ENCODE data around the gene PPIF. TPM values are rescaled to one million over a fixed set of nuclear protein-coding genes. Genes with fewer than 3 reads are reported as not detected.

The PPIF gene
- total and polyA plus RNA-seq, 2 experiments from 2014 or later: 24.6 to 45.5 TPM

GRCh38 chr10:79320820-79321493 is 26.3 kb upstream of the PPIF start:
- TF ChIP-seq EZH2 (IDR thresholded peaks at IDR 0.05; ENCODE audit: insufficient read depth, poor library complexity, severe bottlenecking) (no peak), EZH2phosphoT487 (IDR thresholded peaks at IDR 0.05; ENCODE audit: insufficient read depth, low read depth) (0 out of 2 replicates have a peak, but pooled peaks have one; percentile 58)
- Histone ChIP-seq H4K20me1 (ENCODE audit: insufficient read depth) (no peaks in the 10 kb centered on the region), H3K36me3 (ENCODE audit: low read depth) (peaks cover 4% of the 10 kb centered on the region; the same call in 1 of the 2 replicates), H3K9me3 (ENCODE audit: low read depth) (no peaks in the 10 kb centered on the region), H3K27me3 (replicated peaks; ENCODE audit: insufficient read depth) (no peaks in the 10 kb centered on the region), H3K9ac (peak overlapping the region; percentile 60), H3K4me3 (no peak overlapping the region), H2AFZ (no peak overlapping the region), H3K4me2 (ENCODE audit: unreplicated experiment) (peak overlapping the region; percentile 40), H3F3A (ENCODE audit: insufficient read depth) (peaks cover 76% of the 10 kb centered on the region), H3K27ac (peak overlapping the region; percentile 93), H3K4me1 (ENCODE audit: insufficient read depth) (peaks cover 66% of the 10 kb centered on the region), H3K9me2 (ENCODE audit: insufficient read depth) (no peaks in the 10 kb centered on the region), H3K79me2 (ENCODE audit: insufficient read depth) (no peaks in the 10 kb centered on the region)
- DNase-seq: peak; percentile 100
- in situ Hi-C loops (cut with MboI): no loop called here
- WGBS, 2 experiments (ENCODE audit: low coverage in 1 of 2, low lambda C conversion rate in 2 of 2, missing lambda C conversion rate in 2 of 2): 12 to 14% methylated on average over 7 of the region's 7 CpGs

- no peak overlapping the region for H2AFZ ChIP-seq
- no peaks in the 10 kb centered on the region for H3K9me2 ChIP-seq (ENCODE audit: insufficient read depth)
- peak overlapping the region; percentile 93 for H3K27ac ChIP-seq
- TF ChIP-seq EZH2phosphoT487 (IDR thresholded peaks at IDR 0.05; ENCODE audit: insufficient read depth, low read depth) (no peak), EZH2 (IDR thresholded peaks at IDR 0.05; ENCODE audit: insufficient read depth, poor library complexity, severe bottlenecking) (no peak)
- peaks cover 70% of the 10 kb centered on the region for H3F3A ChIP-seq (ENCODE audit: insufficient read depth)
- H3K79me2 ChIP-seq (ENCODE audit: insufficient read depth): no peaks in the 10 kb centered on the region
- peak overlapping the region; percentile 14 for H3K4me2 ChIP-seq (ENCODE audit: unreplicated experiment)
- no peaks in the 10 kb centered on the region for H4K20me1 ChIP-seq (ENCODE audit: insufficient read depth)
- no peak overlapping the region for H3K4me3 ChIP-seq
- H3K36me3 ChIP-seq (ENCODE audit: low read depth): no peaks in the 10 kb centered on the region
- 0 out of 2 replicates have a peak overlapping the region, but pooled peaks have one; percentile 3 for H3K9ac ChIP-seq
- 59 to 73% methylated on average over 2 of the region's 2 CpGs for WGBS, 2 experiments (ENCODE audit: low coverage in 1 of 2, low lambda C conversion rate in 2 of 2, missing lambda C conversion rate in 2 of 2)
- in situ Hi-C loops (cut with MboI): no loop called here
- H3K9me3 ChIP-seq (ENCODE audit: low read depth): no peaks in the 10 kb centered on the region
- H3K4me1 ChIP-seq (ENCODE audit: insufficient read depth): peaks cover 64% of the 10 kb centered on the region
- no peaks in the 10 kb centered on the region for H3K27me3 ChIP-seq (replicated peaks; ENCODE audit: insufficient read depth)
- DNase-seq: no peak
These were observed 25.8 kb upstream of the PPIF start for GRCh38 chr10:79321494-79321882.

GRCh38 chr10:79321951-79322350 is 25.3 kb upstream of the PPIF start:
- 0 out of 2 replicates have a peak overlapping the region, but pooled peaks have one; percentile 3 for H3K9ac ChIP-seq
- peak overlapping the region; percentile 93 for H3K27ac ChIP-seq
- H3K36me3 ChIP-seq (ENCODE audit: low read depth): no peaks in the 10 kb centered on the region
- TF ChIP-seq EZH2 (IDR thresholded peaks at IDR 0.05; ENCODE audit: insufficient read depth, poor library complexity, severe bottlenecking) (no peak), EZH2phosphoT487 (IDR thresholded peaks at IDR 0.05; ENCODE audit: insufficient read depth, low read depth) (no peak)
- peaks cover 66% of the 10 kb centered on the region for H3F3A ChIP-seq (ENCODE audit: insufficient read depth)
- no peaks in the 10 kb centered on the region for H3K9me2 ChIP-seq (ENCODE audit: insufficient read depth)
- no peak overlapping the region for H2AFZ ChIP-seq
- H3K4me3 ChIP-seq: no peak overlapping the region
- H4K20me1 ChIP-seq (ENCODE audit: insufficient read depth): no peaks in the 10 kb centered on the region
- in situ Hi-C loops (cut with MboI): no loop called here
- no peak overlapping the region for H3K4me2 ChIP-seq (ENCODE audit: unreplicated experiment)
- DNase-seq: no peak
- no peaks in the 10 kb centered on the region for H3K27me3 ChIP-seq (replicated peaks; ENCODE audit: insufficient read depth)
- no peaks in the 10 kb centered on the region for H3K9me3 ChIP-seq (ENCODE audit: low read depth)
- peaks cover 60% of the 10 kb centered on the region for H3K4me1 ChIP-seq (ENCODE audit: insufficient read depth)
- no peaks in the 10 kb centered on the region for H3K79me2 ChIP-seq (ENCODE audit: insufficient read depth)

- WGBS, 2 experiments (ENCODE audit: low coverage in 1 of 2, low lambda C conversion rate in 2 of 2, missing lambda C conversion rate in 2 of 2): 70 to 71% methylated on average over 15 of the region's 15 CpGs
- no peaks in the 10 kb centered on the region for H3K27me3 ChIP-seq (replicated peaks; ENCODE audit: insufficient read depth)
- H3K27ac ChIP-seq: peak overlapping the region; percentile 93
- H3K9ac ChIP-seq: peak overlapping the region; percentile 67
- in situ Hi-C loops (cut with MboI): no loop called here
- H3K4me3 ChIP-seq: no peak overlapping the region
- peak; percentile 90 for DNase-seq
- peaks cover 58% of the 10 kb centered on the region for H3F3A ChIP-seq (ENCODE audit: insufficient read depth)
- H3K79me2 ChIP-seq (ENCODE audit: insufficient read depth): no peaks in the 10 kb centered on the region
- peaks cover 52% of the 10 kb centered on the region for H3K4me1 ChIP-seq (ENCODE audit: insufficient read depth)
- peak overlapping the region; percentile 56 for H3K4me2 ChIP-seq (ENCODE audit: unreplicated experiment)
- no peak overlapping the region for H2AFZ ChIP-seq
- no peaks in the 10 kb centered on the region for H4K20me1 ChIP-seq (ENCODE audit: insufficient read depth)
- H3K36me3 ChIP-seq (ENCODE audit: low read depth): no peaks in the 10 kb centered on the region
- no peaks in the 10 kb centered on the region for H3K9me3 ChIP-seq (ENCODE audit: low read depth)
- H3K9me2 ChIP-seq (ENCODE audit: insufficient read depth): no peaks in the 10 kb centered on the region
- TF ChIP-seq EZH2 (IDR thresholded peaks at IDR 0.05; ENCODE audit: insufficient read depth, poor library complexity, severe bottlenecking) (no peak), EZH2phosphoT487 (IDR thresholded peaks at IDR 0.05; ENCODE audit: insufficient read depth, low read depth) (no peak)
These were observed 24.4 kb upstream of the PPIF start for GRCh38 chr10:79322616-79323543.

Measured in GM23248 (cell line).